ENCODE measurements around the gene TANC1. TPM values are rescaled to one million over a fixed set of nuclear protein-coding genes. Genes with fewer than 3 reads are reported as not detected.

Gene TANC1
- total RNA-seq, 2 donors from 2014 or later = 70.1 to 86.1 TPM

GRCh38 chr2:159013103-159013502 lies 44.7 kb downstream of the TANC1 start:
- H3K36me3 ChIP-seq = no peaks in the 10 kb centered on the region
- H3K9me3 ChIP-seq = peaks cover 10% of the 10 kb centered on the region
- peak overlapping the region; percentile 55 to 75 for H3K27ac ChIP-seq
- no peak overlapping the region for H3K4me3 ChIP-seq
- DNase-seq (ENCODE audit: low spot score) = no peak
- H3K4me1 ChIP-seq (ENCODE audit: control insufficient read depth in 1 of 2, low read depth in 2 of 2) = peaks cover 25 to 41% of the 10 kb centered on the region in 2 donors
- ATAC-seq (ENCODE audit: insufficient number of reproducible peaks, low FRiP score, low read depth) = no peak
- no peaks in the 10 kb centered on the region for H3K27me3 ChIP-seq (replicated peaks; ENCODE audit: insufficient read depth)
- no peak for TF ChIP-seq CTCF (IDR thresholded peaks at IDR 0.05)

DNA sequence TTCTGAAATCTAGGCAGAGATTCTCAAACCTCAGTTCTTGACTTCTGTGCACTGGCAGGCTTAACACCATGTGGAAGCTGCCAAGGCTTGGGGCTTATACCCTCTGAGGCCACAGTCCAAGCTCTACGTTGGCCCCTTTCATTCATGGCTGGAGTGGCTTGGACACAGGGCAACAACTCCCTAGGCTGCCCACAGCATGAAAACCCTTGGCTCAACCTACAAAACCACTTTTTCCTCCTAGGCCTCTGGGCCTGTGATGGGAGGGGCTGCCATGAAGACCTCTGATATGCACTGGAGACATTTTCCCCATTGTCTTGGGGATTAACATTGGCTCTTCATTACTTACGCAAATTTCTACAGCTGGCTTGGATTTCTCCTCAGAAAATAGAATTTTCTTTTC lies 46.7 kb downstream of the TANC1 start:
- H3K36me3 ChIP-seq = no peaks in the 10 kb centered on the region
- DNase-seq (ENCODE audit: low spot score) = no peak
- H3K9me3 ChIP-seq = peaks cover 10% of the 10 kb centered on the region
- no peak for TF ChIP-seq CTCF (IDR thresholded peaks at IDR 0.05)
- no peak overlapping the region for H3K4me3 ChIP-seq
- H3K27ac ChIP-seq = no peak overlapping the region
- no peaks in the 10 kb centered on the region for H3K27me3 ChIP-seq (replicated peaks; ENCODE audit: insufficient read depth)
- peaks cover 20 to 42% of the 10 kb centered on the region in 2 donors for H3K4me1 ChIP-seq (ENCODE audit: control insufficient read depth in 1 of 2, low read depth in 2 of 2)
- ATAC-seq (ENCODE audit: insufficient number of reproducible peaks, low FRiP score, low read depth) = no peak

DNA sequence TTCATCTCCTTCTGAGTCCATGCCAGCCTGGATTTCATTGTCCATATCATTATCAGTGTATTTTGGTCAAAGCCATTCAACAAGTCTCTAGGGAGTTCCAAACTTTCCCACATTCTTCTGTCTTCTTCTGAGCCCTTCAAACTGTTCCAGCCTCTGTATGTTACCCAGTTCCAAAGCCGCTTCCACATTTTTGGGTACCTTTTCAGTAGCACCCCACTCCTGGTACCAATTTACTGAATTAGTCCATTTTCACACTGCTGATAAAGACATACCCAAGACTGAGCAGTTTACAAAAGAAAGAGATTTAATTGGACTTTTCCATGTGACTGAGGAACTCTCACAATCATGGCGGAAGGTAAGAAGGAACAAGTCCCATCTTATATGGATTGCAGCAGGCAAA lies 47.4 kb downstream of the TANC1 start:
- H3K27ac ChIP-seq = no peak overlapping the region
- peaks cover 16 to 36% of the 10 kb centered on the region in 2 donors for H3K4me1 ChIP-seq (ENCODE audit: control insufficient read depth in 1 of 2, low read depth in 2 of 2)
- no peak for TF ChIP-seq CTCF (IDR thresholded peaks at IDR 0.05)
- H3K9me3 ChIP-seq = peaks cover 10% of the 10 kb centered on the region
- ATAC-seq (ENCODE audit: insufficient number of reproducible peaks, low FRiP score, low read depth) (no peak), DNase-seq (ENCODE audit: low spot score) (no peak)
- no peaks in the 10 kb centered on the region for H3K36me3 ChIP-seq
- no peak overlapping the region for H3K4me3 ChIP-seq
- H3K27me3 ChIP-seq (replicated peaks; ENCODE audit: insufficient read depth) = no peaks in the 10 kb centered on the region

DNA sequence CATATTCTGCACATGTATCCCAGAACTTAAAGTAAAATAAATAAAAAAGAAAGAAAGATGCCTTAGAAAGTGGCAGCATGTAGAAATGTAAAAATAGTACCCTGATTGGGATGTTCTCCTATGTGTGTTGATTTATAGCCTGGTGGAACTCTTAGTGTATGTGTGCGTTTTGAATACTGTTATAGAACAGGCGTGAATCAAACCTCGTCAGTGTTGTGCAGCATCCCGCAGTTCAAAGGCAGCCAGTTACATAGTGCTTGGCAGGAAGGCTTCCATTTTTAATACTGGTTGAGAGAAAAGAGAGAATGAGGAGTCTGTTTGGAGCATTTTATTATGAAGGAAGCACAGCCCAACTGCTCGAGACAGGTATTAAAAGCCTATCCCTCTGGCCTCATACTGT lies 49.4 kb downstream of the TANC1 start:
- TF ChIP-seq CTCF (IDR thresholded peaks at IDR 0.05) = no peak
- ATAC-seq (ENCODE audit: insufficient number of reproducible peaks, low FRiP score, low read depth) (no peak), DNase-seq (ENCODE audit: low spot score) (no peak)
- H3K9me3 ChIP-seq = peaks cover 10% of the 10 kb centered on the region
- H3K4me3 ChIP-seq = no peak overlapping the region
- H3K36me3 ChIP-seq = no peaks in the 10 kb centered on the region
- peaks cover 11 to 15% of the 10 kb centered on the region in 2 donors for H3K4me1 ChIP-seq (ENCODE audit: control insufficient read depth in 1 of 2, low read depth in 2 of 2)
- no peaks in the 10 kb centered on the region for H3K27me3 ChIP-seq (replicated peaks; ENCODE audit: insufficient read depth)
- no peak overlapping the region for H3K27ac ChIP-seq

DNA sequence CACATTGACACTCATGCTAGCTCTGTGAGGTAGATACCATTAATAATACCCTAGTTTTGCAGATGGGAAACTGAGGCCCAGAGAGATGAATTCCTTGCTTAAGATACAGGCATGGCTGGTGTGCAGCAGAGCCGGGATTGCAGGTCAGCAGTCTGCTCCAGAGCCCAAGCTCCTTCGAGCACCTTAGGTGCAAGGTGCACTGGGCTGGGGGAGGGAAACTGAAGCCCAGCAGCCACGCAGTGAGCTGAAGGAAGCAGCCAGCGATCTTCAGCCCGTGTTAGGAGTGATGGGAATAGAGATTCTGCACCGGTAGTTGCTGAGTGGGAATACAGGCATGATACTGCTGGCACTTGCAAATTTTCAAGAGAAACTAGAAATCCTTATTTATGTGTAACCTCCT lies 50.6 kb downstream of the TANC1 start:
- Histone ChIP-seq H3K27ac (no peak overlapping the region), H3K4me3 (no peak overlapping the region), H3K4me1 (ENCODE audit: control insufficient read depth in 1 of 2, low read depth in 2 of 2) (peaks cover 3 to 13% of the 10 kb centered on the region in 2 donors), H3K36me3 (no peaks in the 10 kb centered on the region), H3K9me3 (peaks cover 10% of the 10 kb centered on the region), H3K27me3 (replicated peaks; ENCODE audit: insufficient read depth) (no peaks in the 10 kb centered on the region)
- TF ChIP-seq CTCF (IDR thresholded peaks at IDR 0.05) = no peak
- DNase-seq (ENCODE audit: low spot score) (no peak), ATAC-seq (ENCODE audit: insufficient number of reproducible peaks, low FRiP score, low read depth) (no peak)

Measured in thoracic aorta (tissue), 2 donors.